ENCODE data around the gene UCK2. TPM values are rescaled to one million over a fixed set of nuclear protein-coding genes. Genes with fewer than 3 reads are reported as not detected.

The UCK2 gene
- polyA plus RNA-seq, 1 donor, result 22.5 TPM

DNA sequence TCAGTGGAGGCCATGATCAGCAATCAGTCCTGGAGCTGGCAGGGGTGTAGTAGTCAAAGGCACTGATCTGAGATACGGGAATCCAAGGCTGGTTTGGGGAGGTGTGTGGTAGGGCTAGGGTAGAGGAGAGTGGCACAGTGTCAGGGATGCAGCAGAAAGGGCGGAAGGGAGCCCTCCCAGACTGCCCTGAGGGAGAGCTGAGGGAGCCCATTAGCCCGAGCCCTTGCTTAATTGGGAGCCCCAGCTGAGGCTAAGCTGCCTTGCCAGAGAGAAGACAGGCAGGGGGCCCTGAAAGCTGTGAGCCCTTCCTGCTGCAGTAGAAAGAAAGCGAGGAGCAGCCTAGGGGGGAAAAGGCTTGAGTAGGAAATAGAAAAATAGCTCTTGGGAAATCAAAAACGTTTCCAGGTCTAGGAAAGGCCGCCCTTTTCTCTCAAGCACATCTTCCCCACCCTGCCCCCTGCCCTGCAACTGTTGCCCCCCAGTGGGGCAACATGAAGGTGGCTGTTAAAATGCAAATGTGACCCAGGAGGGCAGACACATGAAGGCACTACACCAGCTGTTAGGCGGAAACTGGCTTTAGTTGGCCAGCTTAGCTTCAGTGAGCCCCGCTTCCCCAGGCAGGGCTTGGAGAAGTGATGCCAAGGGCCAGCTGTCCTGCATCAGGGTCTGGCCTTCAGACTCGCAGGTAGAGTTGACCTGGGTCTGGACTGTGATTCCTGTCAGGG, 106.2 kb downstream of the UCK2 start:
- DNase-seq, result no peak
- H3K36me3 ChIP-seq (ENCODE audit: control insufficient read depth, insufficient read depth, low read length), result no peaks in the 10 kb centered on the region
- no peaks in the 10 kb centered on the region for H3K27me3 ChIP-seq (ENCODE audit: control insufficient read depth, insufficient read depth, low read length)
- no peaks in the 10 kb centered on the region for H3K4me1 ChIP-seq (ENCODE audit: control insufficient read depth, insufficient read depth, low read length)
- no CpG with 5 or more reads among the region's 9 CpGs for WGBS (ENCODE audit: insufficient coverage, low lambda C conversion rate)
- no peak overlapping the region for H3K4me3 ChIP-seq (ENCODE audit: low read length)
- no peak overlapping the region for H3K27ac ChIP-seq (ENCODE audit: low read length)
- no peaks in the 10 kb centered on the region for H3K9me3 ChIP-seq (ENCODE audit: control insufficient read depth, low read depth, low read length)

DNA sequence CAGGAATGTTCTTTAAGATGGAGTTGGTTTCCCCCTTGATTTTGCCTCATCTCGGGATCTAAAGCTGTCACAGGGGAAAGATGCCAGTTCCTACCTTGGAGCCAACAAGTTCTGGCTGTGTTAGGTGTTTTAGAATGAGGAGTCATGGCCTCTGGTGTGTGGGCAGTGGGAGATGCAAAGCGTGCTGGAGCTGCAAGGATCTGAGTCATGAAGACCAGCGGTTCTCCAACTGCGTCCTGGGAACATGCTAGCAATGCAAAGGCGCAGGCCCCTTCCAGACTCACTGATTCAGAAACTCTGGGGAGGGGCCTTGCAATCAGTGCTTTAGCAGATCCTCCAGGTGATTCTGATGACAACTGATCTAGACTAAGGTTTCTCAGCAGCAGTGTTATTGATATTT, 109.1 kb downstream of the UCK2 start:
- no peak overlapping the region for H3K4me3 ChIP-seq (ENCODE audit: low read length)
- no peak for DNase-seq
- no peaks in the 10 kb centered on the region for H3K36me3 ChIP-seq (ENCODE audit: control insufficient read depth, insufficient read depth, low read length)
- H3K9me3 ChIP-seq (ENCODE audit: control insufficient read depth, low read depth, low read length), result no peaks in the 10 kb centered on the region
- no CpG with 5 or more reads among the region's 5 CpGs for WGBS (ENCODE audit: insufficient coverage, low lambda C conversion rate)
- H3K4me1 ChIP-seq (ENCODE audit: control insufficient read depth, insufficient read depth, low read length), result no peaks in the 10 kb centered on the region
- H3K27me3 ChIP-seq (ENCODE audit: control insufficient read depth, insufficient read depth, low read length), result no peaks in the 10 kb centered on the region
- no peak overlapping the region for H3K27ac ChIP-seq (ENCODE audit: low read length)

DNA sequence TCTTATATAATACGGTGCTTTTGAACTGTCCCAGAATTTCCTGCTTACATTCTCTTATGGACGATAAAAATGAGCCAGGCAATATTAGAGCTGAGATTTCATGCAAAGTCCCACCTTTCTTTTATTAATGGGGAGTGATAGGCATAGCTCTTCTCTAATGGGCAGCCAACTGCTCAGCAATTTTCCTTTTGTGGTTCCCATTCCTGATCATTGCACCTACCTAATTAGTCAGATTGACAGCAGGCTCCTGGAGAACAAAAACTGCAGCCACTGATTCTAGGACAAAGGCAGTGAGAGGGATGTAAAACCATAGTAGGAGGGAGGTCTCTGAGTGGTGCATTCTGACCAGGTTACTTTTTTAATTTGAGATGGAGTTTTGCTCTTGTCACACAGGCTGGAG, 110.4 kb downstream of the UCK2 start:
- no peak for DNase-seq
- Histone ChIP-seq H3K4me1 (ENCODE audit: control insufficient read depth, insufficient read depth, low read length) (no peaks in the 10 kb centered on the region), H3K9me3 (ENCODE audit: control insufficient read depth, low read depth, low read length) (no peaks in the 10 kb centered on the region), H3K4me3 (ENCODE audit: low read length) (no peak overlapping the region), H3K27me3 (ENCODE audit: control insufficient read depth, insufficient read depth, low read length) (no peaks in the 10 kb centered on the region), H3K27ac (ENCODE audit: low read length) (no peak overlapping the region), H3K36me3 (ENCODE audit: control insufficient read depth, insufficient read depth, low read length) (no peaks in the 10 kb centered on the region)
- 80% methylated on average over 1 of the region's 2 CpGs for WGBS (ENCODE audit: insufficient coverage, low lambda C conversion rate)

DNA sequence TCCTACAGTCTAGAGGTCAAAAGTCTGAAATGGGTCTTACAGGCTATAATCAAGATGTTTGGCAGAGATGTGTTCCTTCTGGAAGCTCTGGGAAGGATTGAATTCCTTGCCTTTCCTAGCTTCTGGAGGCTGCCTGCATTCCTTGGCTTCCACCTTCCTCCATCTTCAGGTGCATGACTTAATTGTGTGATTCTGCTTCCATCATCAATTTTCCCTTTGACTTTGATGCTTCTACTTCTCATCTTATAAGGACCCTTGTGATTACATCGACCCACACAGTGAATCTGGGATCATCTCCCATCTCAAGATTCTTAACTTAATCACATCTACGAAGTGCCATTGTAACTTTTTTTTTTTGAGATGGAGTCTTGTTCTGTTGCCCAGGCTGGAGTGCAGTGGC, 111.4 kb downstream of the UCK2 start:
- 100% methylated on average over 1 of the region's 2 CpGs for WGBS (ENCODE audit: insufficient coverage, low lambda C conversion rate)
- DNase-seq, result no peak
- no peaks in the 10 kb centered on the region for H3K4me1 ChIP-seq (ENCODE audit: control insufficient read depth, insufficient read depth, low read length)

DNA sequence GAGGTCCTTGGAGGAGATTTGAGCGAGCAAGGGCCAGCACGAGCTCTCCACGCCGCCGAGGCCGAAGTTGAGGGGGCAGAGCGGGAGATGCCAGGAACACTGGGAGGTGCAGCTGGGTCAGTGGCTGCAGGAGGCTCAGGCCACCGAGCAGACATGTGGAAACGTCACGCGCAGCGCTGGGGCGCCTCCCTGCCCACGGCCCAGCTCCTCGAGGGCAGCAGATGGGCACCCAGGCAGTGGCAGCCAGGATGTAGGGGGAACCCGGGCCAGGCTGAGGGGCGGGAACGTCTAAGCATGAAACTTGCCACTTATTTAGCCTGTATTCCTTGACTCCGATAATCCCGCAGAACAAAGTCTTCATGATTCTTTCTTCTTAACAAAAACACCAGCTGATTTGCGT, 114.1 kb downstream of the UCK2 start:
- Histone ChIP-seq H3K36me3 (ENCODE audit: control insufficient read depth, insufficient read depth, low read length) (no peaks in the 10 kb centered on the region), H3K27ac (ENCODE audit: low read length) (no peak overlapping the region), H3K4me3 (ENCODE audit: low read length) (no peak overlapping the region), H3K9me3 (ENCODE audit: control insufficient read depth, low read depth, low read length) (no peaks in the 10 kb centered on the region), H3K27me3 (ENCODE audit: control insufficient read depth, insufficient read depth, low read length) (no peaks in the 10 kb centered on the region), H3K4me1 (ENCODE audit: control insufficient read depth, insufficient read depth, low read length) (no peaks in the 10 kb centered on the region)
- no CpG with 5 or more reads among the region's 21 CpGs for WGBS (ENCODE audit: insufficient coverage, low lambda C conversion rate)
- no peak for DNase-seq

More for the DNA sequence above, 111.4 kb downstream of the UCK2 start:
- Histone ChIP-seq H3K9me3 (ENCODE audit: control insufficient read depth, low read depth, low read length) (no peaks in the 10 kb centered on the region), H3K4me3 (ENCODE audit: low read length) (no peak overlapping the region), H3K36me3 (ENCODE audit: control insufficient read depth, insufficient read depth, low read length) (no peaks in the 10 kb centered on the region), H3K27ac (ENCODE audit: low read length) (no peak overlapping the region), H3K27me3 (ENCODE audit: control insufficient read depth, insufficient read depth, low read length) (no peaks in the 10 kb centered on the region)

DNA sequence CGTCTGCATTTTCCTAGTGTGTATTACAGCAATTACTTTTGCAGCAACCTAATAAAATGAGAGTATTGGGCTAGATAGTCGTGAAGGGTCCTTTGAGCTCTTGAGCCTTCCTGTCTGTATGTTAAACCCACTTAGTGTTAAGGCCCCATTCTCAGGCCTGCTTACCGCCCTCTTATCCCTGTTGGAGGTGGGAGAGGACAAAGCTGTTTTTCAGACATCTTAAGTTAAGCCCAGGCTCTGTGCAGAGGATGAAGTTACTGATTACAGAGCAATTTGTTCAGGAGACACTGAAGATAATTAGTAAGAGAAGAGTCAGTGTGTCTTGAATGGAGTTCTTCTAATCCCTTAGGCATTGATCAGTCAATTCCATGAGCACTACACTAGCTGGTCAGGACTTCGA, 114.6 kb downstream of the UCK2 start:
- no peaks in the 10 kb centered on the region for H3K36me3 ChIP-seq (ENCODE audit: control insufficient read depth, insufficient read depth, low read length)
- no peaks in the 10 kb centered on the region for H3K27me3 ChIP-seq (ENCODE audit: control insufficient read depth, insufficient read depth, low read length)
- no peak for DNase-seq
- no peak overlapping the region for H3K4me3 ChIP-seq (ENCODE audit: low read length)
- no peak overlapping the region for H3K27ac ChIP-seq (ENCODE audit: low read length)
- H3K4me1 ChIP-seq (ENCODE audit: control insufficient read depth, insufficient read depth, low read length), result no peaks in the 10 kb centered on the region
- WGBS (ENCODE audit: insufficient coverage, low lambda C conversion rate), result 40% methylated on average over 1 of the region's 4 CpGs
- no peaks in the 10 kb centered on the region for H3K9me3 ChIP-seq (ENCODE audit: control insufficient read depth, low read depth, low read length)

DNA sequence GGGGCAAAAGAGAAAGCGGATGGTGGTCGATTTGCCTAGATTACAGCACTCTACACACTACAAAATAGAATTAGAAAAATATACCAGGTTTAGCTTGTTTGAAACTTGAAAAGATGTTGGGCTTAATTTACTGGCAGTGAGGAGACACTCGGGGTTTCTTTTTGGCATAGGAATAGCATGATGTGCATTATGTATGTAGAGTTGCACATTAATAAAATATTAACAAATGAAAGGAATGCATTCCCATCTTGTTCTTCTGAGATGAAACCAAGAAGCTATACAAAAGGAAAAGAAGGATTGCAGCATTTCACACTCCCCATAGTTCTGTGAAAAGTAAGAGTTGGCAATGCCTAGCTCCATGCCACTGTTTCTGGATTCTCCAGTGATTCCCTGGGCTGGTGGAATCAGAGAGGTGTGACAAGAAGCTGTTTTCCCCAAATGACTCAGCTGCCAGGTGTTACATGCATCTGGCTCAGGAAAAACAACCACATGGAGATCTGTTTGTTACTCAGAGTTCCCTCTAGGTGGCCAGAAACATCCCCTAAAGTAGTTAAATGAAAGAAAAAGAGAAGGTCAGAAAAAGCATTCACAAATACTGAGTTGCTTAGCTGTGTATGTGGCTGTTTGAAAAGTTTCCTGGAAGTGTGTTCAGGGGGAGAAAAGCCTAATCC, 115.6 kb downstream of the UCK2 start:
- DNase-seq, result no peak
- no peaks in the 10 kb centered on the region for H3K4me1 ChIP-seq (ENCODE audit: control insufficient read depth, insufficient read depth, low read length)
- WGBS (ENCODE audit: insufficient coverage, low lambda C conversion rate), result no CpG with 5 or more reads among the region's 3 CpGs
- H3K4me3 ChIP-seq (ENCODE audit: low read length), result no peak overlapping the region
- H3K27me3 ChIP-seq (ENCODE audit: control insufficient read depth, insufficient read depth, low read length), result no peaks in the 10 kb centered on the region
- no peaks in the 10 kb centered on the region for H3K9me3 ChIP-seq (ENCODE audit: control insufficient read depth, low read depth, low read length)
- no peaks in the 10 kb centered on the region for H3K36me3 ChIP-seq (ENCODE audit: control insufficient read depth, insufficient read depth, low read length)
- H3K27ac ChIP-seq (ENCODE audit: low read length), result no peak overlapping the region

DNA sequence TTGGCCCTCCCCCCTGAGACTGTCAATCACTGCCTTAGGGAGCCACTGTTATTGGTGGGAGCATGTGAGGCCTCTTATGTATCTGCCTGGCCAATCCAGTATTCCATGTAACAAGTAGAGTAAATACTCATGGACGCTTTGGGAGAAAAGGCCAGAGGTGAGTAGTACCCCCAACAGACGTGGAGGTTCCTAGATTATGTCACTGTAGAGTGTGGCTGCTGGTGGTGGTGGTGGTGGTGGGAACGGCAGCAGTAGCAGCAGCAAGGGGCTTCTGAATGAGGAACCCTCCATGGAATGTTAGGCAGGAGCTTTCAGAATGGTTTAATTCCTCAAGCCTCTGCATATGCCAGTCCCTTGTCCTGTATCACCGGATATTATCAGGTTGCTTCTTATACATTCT, 118.5 kb downstream of the UCK2 start:
- Histone ChIP-seq H3K27ac (ENCODE audit: low read length) (no peak overlapping the region), H3K27me3 (ENCODE audit: control insufficient read depth, insufficient read depth, low read length) (no peaks in the 10 kb centered on the region), H3K36me3 (ENCODE audit: control insufficient read depth, insufficient read depth, low read length) (no peaks in the 10 kb centered on the region), H3K4me1 (ENCODE audit: control insufficient read depth, insufficient read depth, low read length) (no peaks in the 10 kb centered on the region), H3K4me3 (ENCODE audit: low read length) (no peak overlapping the region), H3K9me3 (ENCODE audit: control insufficient read depth, low read depth, low read length) (no peaks in the 10 kb centered on the region)
- WGBS (ENCODE audit: insufficient coverage, low lambda C conversion rate), result no CpG with 5 or more reads among the region's 4 CpGs
- no peak for DNase-seq

DNA sequence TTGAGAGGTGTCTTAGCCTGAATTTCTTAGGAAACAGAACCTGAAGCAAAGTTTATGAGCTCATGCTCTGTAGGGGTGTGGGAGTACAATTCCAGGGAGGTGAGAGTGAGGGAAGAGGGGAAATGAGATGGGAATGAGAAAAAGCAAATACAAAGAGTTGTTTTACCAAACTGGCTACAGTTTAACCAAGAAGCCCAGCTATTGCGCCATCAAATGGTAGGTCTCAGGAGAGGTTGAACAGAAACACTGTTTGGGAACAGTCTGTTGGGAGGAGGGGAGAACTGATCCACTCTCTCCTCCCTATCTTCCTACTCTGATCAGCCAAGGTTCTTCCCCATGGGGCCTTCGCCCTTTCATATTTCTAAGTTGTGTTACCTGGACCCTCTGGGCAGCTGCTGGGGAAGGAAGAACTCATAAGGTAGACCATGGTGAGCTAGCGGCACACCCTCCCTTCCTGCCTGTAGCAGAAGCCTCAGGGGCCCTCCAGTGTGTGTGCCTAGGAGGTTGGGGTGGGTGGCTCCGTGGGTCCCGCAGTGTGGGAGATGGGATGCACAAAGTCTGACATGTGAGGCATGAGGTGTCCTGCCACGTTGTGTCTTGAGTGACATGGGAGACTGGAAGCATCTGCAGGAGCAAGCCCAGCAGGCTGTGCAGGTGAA, 120.5 kb downstream of the UCK2 start:
- Histone ChIP-seq H3K4me1 (ENCODE audit: control insufficient read depth, insufficient read depth, low read length) (no peaks in the 10 kb centered on the region), H3K27ac (ENCODE audit: low read length) (no peak overlapping the region), H3K4me3 (ENCODE audit: low read length) (no peak overlapping the region), H3K9me3 (ENCODE audit: control insufficient read depth, low read depth, low read length) (no peaks in the 10 kb centered on the region), H3K36me3 (ENCODE audit: control insufficient read depth, insufficient read depth, low read length) (no peaks in the 10 kb centered on the region), H3K27me3 (ENCODE audit: control insufficient read depth, insufficient read depth, low read length) (no peaks in the 10 kb centered on the region)
- WGBS (ENCODE audit: insufficient coverage, low lambda C conversion rate), result no CpG with 5 or more reads among the region's 6 CpGs
- DNase-seq, result no peak

DNA sequence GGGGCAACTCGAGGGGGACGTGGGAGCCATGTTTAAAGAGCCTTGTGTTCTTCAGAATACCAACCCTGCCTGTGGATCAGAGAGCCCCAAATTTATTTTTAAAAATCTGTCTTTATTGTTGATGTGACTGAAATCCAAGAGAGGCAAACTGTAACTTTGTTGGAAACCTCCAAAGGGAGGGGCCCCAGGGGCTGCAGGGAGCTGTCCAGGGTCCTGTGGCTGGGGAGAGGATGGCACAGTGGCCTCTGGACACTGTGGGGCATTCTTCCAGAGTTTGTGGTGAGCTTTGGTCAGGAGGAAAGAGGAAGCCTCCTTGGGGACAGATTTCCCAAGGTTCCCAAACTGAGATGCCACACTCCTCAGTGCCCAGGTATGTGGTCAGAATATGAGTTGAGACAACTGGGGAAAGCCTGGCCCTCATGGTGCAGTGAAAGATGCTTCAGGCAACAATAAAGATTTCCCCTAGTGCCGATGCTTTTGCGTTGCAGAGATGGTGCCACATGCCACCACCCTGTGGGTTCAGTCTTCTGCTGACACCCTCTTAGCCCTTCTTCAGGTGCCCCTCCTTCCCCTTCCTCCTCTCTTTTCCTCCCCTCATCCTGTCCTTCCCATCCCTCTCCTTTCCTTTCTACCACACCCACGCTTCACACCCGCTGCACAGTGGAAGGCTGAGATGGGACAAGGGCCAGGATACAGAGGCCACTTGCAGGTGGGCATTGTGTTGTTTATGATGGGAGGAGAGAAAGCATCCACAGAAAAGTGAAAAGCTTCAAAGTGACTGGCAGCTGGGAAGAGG, 122.1 kb downstream of the UCK2 start:
- Histone ChIP-seq H3K9me3 (ENCODE audit: control insufficient read depth, low read depth, low read length) (no peaks in the 10 kb centered on the region), H3K4me1 (ENCODE audit: control insufficient read depth, insufficient read depth, low read length) (no peaks in the 10 kb centered on the region), H3K27ac (ENCODE audit: low read length) (no peak overlapping the region), H3K36me3 (ENCODE audit: control insufficient read depth, insufficient read depth, low read length) (no peaks in the 10 kb centered on the region), H3K27me3 (ENCODE audit: control insufficient read depth, insufficient read depth, low read length) (no peaks in the 10 kb centered on the region), H3K4me3 (ENCODE audit: low read length) (no peak overlapping the region)
- DNase-seq, result no peak
- WGBS (ENCODE audit: insufficient coverage, low lambda C conversion rate), result no CpG with 5 or more reads among the region's 6 CpGs

Measured in large intestine (tissue), 3 donors.